ENCODE results near the gene SAPCD2.
"Not testable (repeated sequence)": the region's sequence is repeated elsewhere in the genome, so short reads cannot be mapped to it uniquely, and the experiment has no call there.

Gene SAPCD2

GRCh38 chr9:137070201-137070905 is at the start of gene SAPCD2:
Gene SAPCD2, minus strand, starts transcription at chr9:137070557. Its CDS starts 97 bp downstream, at chr9:137070460.
- in situ Hi-C loops (cut with HindIII; ENCODE audit: low sequenced_read_pairs) = no loop called here

GRCh38 chr9:137118092-137118603 is 47.8 kb upstream of the SAPCD2 start:
- in situ Hi-C loops (cut with HindIII; ENCODE audit: low sequenced_read_pairs) = not testable (repeated sequence)

- in situ Hi-C loops (cut with HindIII; ENCODE audit: low sequenced_read_pairs) = no loop called here
Observed at GRCh38 chr9:137117269-137117731, 46.9 kb upstream of the SAPCD2 start.

GRCh38 chr9:137116728-137117127 is 46.4 kb upstream of the SAPCD2 start:
- in situ Hi-C loops (cut with HindIII; ENCODE audit: low sequenced_read_pairs) = no loop called here

- in situ Hi-C loops (cut with HindIII; ENCODE audit: low sequenced_read_pairs) = no loop called here
Observed at GRCh38 chr9:137116027-137116507, 45.7 kb upstream of the SAPCD2 start.

GRCh38 chr9:137115394-137116026 is 45.2 kb upstream of the SAPCD2 start:
- in situ Hi-C loops (cut with HindIII; ENCODE audit: low sequenced_read_pairs) = no loop called here

- in situ Hi-C loops (cut with HindIII; ENCODE audit: low sequenced_read_pairs) = no loop called here
Observed at GRCh38 chr9:137114613-137115393, 44.4 kb upstream of the SAPCD2 start, which contains the start of gene DPP7. Gene DPP7, minus strand, starts transcription at chr9:137114733. Its CDS starts 20 bp downstream, at chr9:137114713.

- in situ Hi-C loops (cut with HindIII; ENCODE audit: low sequenced_read_pairs) = no loop called here
Observed at GRCh38 chr9:137114220-137114612, 43.9 kb upstream of the SAPCD2 start.

- in situ Hi-C loops (cut with HindIII; ENCODE audit: low sequenced_read_pairs) = no loop called here
Observed at GRCh38 chr9:137113385-137114159, 43.2 kb upstream of the SAPCD2 start.

GRCh38 chr9:137112564-137113384 is 42.4 kb upstream of the SAPCD2 start:
- in situ Hi-C loops (cut with HindIII; ENCODE audit: low sequenced_read_pairs) = no loop called here

GRCh38 chr9:137111788-137112563 is 41.6 kb upstream of the SAPCD2 start:
- in situ Hi-C loops (cut with HindIII; ENCODE audit: low sequenced_read_pairs) = no loop called here

- in situ Hi-C loops (cut with HindIII; ENCODE audit: low sequenced_read_pairs) = no loop called here
Observed at GRCh38 chr9:137110911-137111787, 40.8 kb upstream of the SAPCD2 start.

- in situ Hi-C loops (cut with HindIII; ENCODE audit: low sequenced_read_pairs) = no loop called here
Observed at GRCh38 chr9:137110147-137110910, 40.0 kb upstream of the SAPCD2 start.

GRCh38 chr9:137109250-137110146 is 39.1 kb upstream of the SAPCD2 start:
- in situ Hi-C loops (cut with HindIII; ENCODE audit: low sequenced_read_pairs) = no loop called here

GRCh38 chr9:137108608-137109249 is 38.4 kb upstream of the SAPCD2 start:
- in situ Hi-C loops (cut with HindIII; ENCODE audit: low sequenced_read_pairs) = no loop called here

- in situ Hi-C loops (cut with HindIII; ENCODE audit: low sequenced_read_pairs) = no loop called here
Observed at GRCh38 chr9:137107982-137108381, 37.6 kb upstream of the SAPCD2 start.
